ENCODE measurements around the gene UNC5A.

Gene UNC5A

GRCh38 chr5:176882567-176882903 lies 72.2 kb downstream of the UNC5A start:
- TF ChIP-seq, protein P1, sequence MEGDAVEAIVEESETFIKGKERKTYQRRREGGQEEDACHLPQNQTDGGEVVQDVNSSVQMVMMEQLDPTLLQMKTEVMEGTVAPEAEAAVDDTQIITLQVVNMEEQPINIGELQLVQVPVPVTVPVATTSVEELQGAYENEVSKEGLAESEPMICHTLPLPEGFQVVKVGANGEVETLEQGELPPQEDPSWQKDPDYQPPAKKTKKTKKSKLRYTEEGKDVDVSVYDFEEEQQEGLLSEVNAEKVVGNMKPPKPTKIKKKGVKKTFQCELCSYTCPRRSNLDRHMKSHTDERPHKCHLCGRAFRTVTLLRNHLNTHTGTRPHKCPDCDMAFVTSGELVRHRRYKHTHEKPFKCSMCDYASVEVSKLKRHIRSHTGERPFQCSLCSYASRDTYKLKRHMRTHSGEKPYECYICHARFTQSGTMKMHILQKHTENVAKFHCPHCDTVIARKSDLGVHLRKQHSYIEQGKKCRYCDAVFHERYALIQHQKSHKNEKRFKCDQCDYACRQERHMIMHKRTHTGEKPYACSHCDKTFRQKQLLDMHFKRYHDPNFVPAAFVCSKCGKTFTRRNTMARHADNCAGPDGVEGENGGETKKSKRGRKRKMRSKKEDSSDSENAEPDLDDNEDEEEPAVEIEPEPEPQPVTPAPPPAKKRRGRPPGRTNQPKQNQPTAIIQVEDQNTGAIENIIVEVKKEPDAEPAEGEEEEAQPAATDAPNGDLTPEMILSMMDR (IDR thresholded peaks at IDR 0.05; ENCODE audit: insufficient read depth, missing control alignments) = no peak
- DNase-seq (ENCODE audit: insufficient read length, low spot score) (no peak), FAIRE-seq (no peak)

- FAIRE-seq = no peak
- DNase-seq (ENCODE audit: insufficient read length, low spot score) = no peak
- TF ChIP-seq, protein P1 (IDR thresholded peaks at IDR 0.05; ENCODE audit: insufficient read depth, missing control alignments) = no peak
Measured at GRCh38 chr5:176883700-176884570, 73.6 kb downstream of the UNC5A start.

GRCh38 chr5:176884571-176884890 lies 74.2 kb downstream of the UNC5A start:
- no peak for FAIRE-seq
- TF ChIP-seq, protein P1 (IDR thresholded peaks at IDR 0.05; ENCODE audit: insufficient read depth, missing control alignments) = no peak
- no peak for DNase-seq (ENCODE audit: insufficient read length, low spot score)

DNA sequence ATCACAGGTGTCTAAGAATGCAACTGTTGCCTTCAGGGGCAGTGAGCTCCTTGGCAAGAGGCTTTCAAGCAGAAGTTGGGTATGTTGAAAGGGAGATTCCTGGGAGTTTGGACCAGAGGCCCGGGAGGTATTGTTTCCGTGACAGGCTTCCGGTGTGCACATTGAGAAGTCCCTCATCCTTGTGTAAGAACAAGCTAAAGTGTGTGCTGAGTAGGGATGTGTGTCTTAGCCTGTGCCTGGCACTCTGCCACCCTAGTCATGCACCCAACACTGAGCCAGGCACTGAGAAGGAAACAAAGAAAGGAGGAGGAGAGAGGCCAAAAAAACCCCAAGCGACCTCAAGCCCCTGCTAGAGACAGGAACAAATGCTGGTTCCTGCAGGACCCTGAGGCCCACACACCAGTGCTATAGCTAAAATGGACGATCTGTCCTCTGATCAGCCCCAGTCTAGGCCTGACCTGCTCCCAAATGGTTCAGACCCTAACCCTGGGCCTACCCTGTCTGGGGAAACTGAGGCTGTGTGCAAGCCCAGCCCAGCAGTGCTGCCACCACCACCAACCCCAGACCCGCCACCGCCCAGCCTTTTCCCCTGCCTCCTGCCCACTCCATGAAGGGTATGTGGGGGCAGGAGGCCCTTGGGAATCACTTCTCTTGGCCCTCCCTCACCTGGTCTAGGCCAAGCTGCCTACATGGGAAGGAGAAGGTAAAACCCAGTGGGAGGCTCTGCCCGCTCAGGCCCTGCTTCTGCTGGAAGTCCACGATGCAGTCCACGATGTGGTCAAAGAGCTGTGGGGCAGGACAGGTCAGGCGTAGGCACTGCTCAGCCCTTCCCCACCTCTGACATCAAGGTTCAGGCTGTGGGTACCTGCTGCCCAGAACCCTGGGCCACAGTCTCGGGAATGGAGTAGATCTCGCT lies 76.2 kb downstream of the UNC5A start:
- TF ChIP-seq, protein P1 (IDR thresholded peaks at IDR 0.05; ENCODE audit: insufficient read depth, missing control alignments) = no peak
- no peak for DNase-seq (ENCODE audit: insufficient read length, low spot score)
- FAIRE-seq = no peak

GRCh38 chr5:176887252-176887849 lies 77.0 kb downstream of the UNC5A start:
- FAIRE-seq = no peak
- TF ChIP-seq, protein P1 (IDR thresholded peaks at IDR 0.05; ENCODE audit: insufficient read depth, missing control alignments) = no peak
- no peak for DNase-seq (ENCODE audit: insufficient read length, low spot score)

GRCh38 chr5:176888016-176888864 lies 77.9 kb downstream of the UNC5A start:
- FAIRE-seq = no peak
- DNase-seq (ENCODE audit: insufficient read length, low spot score) = no peak
- TF ChIP-seq, protein P1 (IDR thresholded peaks at IDR 0.05; ENCODE audit: insufficient read depth, missing control alignments) = no peak

All from D721Med (cell line).